ENCODE measurements around the gene PPARGC1A. TPM values are rescaled to one million over a fixed set of nuclear protein-coding genes. Genes with fewer than 3 reads are reported as not detected.

Gene PPARGC1A, protein sequence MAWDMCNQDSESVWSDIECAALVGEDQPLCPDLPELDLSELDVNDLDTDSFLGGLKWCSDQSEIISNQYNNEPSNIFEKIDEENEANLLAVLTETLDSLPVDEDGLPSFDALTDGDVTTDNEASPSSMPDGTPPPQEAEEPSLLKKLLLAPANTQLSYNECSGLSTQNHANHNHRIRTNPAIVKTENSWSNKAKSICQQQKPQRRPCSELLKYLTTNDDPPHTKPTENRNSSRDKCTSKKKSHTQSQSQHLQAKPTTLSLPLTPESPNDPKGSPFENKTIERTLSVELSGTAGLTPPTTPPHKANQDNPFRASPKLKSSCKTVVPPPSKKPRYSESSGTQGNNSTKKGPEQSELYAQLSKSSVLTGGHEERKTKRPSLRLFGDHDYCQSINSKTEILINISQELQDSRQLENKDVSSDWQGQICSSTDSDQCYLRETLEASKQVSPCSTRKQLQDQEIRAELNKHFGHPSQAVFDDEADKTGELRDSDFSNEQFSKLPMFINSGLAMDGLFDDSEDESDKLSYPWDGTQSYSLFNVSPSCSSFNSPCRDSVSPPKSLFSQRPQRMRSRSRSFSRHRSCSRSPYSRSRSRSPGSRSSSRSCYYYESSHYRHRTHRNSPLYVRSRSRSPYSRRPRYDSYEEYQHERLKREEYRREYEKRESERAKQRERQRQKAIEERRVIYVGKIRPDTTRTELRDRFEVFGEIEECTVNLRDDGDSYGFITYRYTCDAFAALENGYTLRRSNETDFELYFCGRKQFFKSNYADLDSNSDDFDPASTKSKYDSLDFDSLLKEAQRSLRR
- total RNA-seq (not detected), polyA plus RNA-seq (not detected), total RNA-seq (0 to 0.35 (median 0) reads per million in 6 experiments)

- Mint-ChIP-seq H3K4me3 (peak within 1 kb of the TSS; percentile 25 to 81 (median 62)), H3K27me3 (peaks cover 9 to 34% (median 21%) of the 10 kb centered on the region in 5 donors), H3K9me3 (peaks cover 0 to 3% (median 0%) of the 10 kb centered on the region in 9 donors), H3K36me3 (no peaks in the 10 kb centered on the region), H3K4me1 (peaks cover 10 to 29% (median 20%) of the 10 kb centered on the region in 4 donors), H3K27ac (peak within 1 kb of the TSS in 3 of 10 donors; percentile 29 to 82 (median 30))
- DNase-seq (peak in 2 of 10 donors; percentile 6 to 9), ATAC-seq (peak in 1 of 2 donors; percentile 71)
- POLR2A ChIA-PET: interaction anchor here (0.6 kb wide), 1 partner anchor 12 kb away, joined by 3 read pairs; no protein-coding TSS in a partner anchor
Observed at GRCh38 chr4:23889814-23890341, at the start of gene PPARGC1A. Gene PPARGC1A (minus strand): TSS chr4:23890047. CDS start chr4:23889957, 90 bp downstream.

DNA sequence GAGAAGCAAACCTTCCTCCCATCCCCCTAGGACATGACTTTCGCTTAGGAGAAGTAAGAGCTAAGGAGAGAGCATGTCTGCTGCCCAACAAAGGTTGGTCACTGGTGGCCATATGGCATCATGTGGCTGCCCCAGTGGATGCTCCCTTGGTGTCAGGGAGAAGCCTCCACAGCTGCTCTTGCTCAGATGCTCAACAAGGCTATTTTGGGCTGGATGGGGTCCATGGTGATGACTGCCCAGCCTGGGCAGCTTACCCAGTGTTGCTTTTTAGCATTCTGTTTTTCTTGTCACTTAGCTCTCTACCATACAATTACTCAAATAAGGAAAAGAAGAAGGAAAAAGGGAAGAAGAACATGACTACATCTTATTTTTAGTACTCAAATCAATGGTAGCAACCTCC lies 48.9 kb upstream of the PPARGC1A start:
- no peak for DNase-seq
- Mint-ChIP-seq H3K4me1 (no peaks in the 10 kb centered on the region), H3K27me3 (peaks cover 0 to 2% (median 0%) of the 10 kb centered on the region in 5 donors), H3K27ac (no peak overlapping the region), H3K9me3 (peaks cover 0 to 14% (median 0%) of the 10 kb centered on the region in 9 donors), H3K36me3 (no peaks in the 10 kb centered on the region), H3K4me3 (no peak overlapping the region)
- ATAC-seq: no peak
- POLR2A ChIA-PET: no interaction called here

DNA sequence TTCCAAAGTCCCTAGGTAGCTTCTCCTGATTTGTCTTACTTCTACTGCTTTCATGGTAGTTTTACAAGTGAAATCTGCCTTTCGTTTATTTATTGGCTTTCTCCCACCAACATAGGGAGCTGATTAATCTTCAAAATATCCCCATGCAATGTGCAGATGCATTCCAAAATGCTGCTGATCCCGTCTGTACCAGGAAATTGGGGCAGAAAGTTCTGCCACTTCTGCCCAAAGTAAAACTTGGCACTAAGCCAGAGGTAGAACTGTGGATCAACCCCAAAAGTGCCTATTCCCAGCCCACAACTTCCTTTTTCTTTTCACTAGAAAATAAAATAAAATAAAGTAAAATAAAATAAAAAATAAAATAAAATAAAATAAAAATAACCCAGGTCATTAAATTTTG lies 47.3 kb upstream of the PPARGC1A start:
- H3K4me3 Mint-ChIP-seq: no peak overlapping the region

GRCh38 chr4:23934915-23935314 lies 45.1 kb upstream of the PPARGC1A start:
- H3K27me3 Mint-ChIP-seq: no peaks in the 10 kb centered on the region
- no peak overlapping the region for H3K27ac Mint-ChIP-seq
- H3K36me3 Mint-ChIP-seq: no peaks in the 10 kb centered on the region
- H3K4me3 Mint-ChIP-seq: no peak overlapping the region
- DNase-seq (no peak), ATAC-seq (no peak)
- H3K4me1 Mint-ChIP-seq: no peaks in the 10 kb centered on the region
- POLR2A ChIA-PET: no interaction called here
- H3K9me3 Mint-ChIP-seq: peaks cover 0 to 14% (median 3%) of the 10 kb centered on the region in 9 donors

More for the DNA sequence above, 47.3 kb upstream of the PPARGC1A start:
- ATAC-seq (no peak), DNase-seq (no peak)
- no peaks in the 10 kb centered on the region for H3K4me1 Mint-ChIP-seq
- POLR2A ChIA-PET: no interaction called here
- H3K36me3 Mint-ChIP-seq: no peaks in the 10 kb centered on the region
- H3K9me3 Mint-ChIP-seq: peaks cover 0 to 14% (median 2%) of the 10 kb centered on the region in 9 donors
- H3K27me3 Mint-ChIP-seq: no peaks in the 10 kb centered on the region
- H3K27ac Mint-ChIP-seq: no peak overlapping the region

- peaks cover 0 to 14% (median 3%) of the 10 kb centered on the region in 9 donors for H3K9me3 Mint-ChIP-seq
- H3K4me1 Mint-ChIP-seq: no peaks in the 10 kb centered on the region
- no peaks in the 10 kb centered on the region for H3K36me3 Mint-ChIP-seq
- DNase-seq: no peak
- no peaks in the 10 kb centered on the region for H3K27me3 Mint-ChIP-seq
- ATAC-seq: no peak
- POLR2A ChIA-PET: no interaction called here
- H3K4me3 Mint-ChIP-seq: no peak overlapping the region
- no peak overlapping the region for H3K27ac Mint-ChIP-seq
Observed at GRCh38 chr4:23934223-23934622, 44.4 kb upstream of the PPARGC1A start.

- ATAC-seq (no peak), DNase-seq (no peak)
- Mint-ChIP-seq H3K27me3 (no peaks in the 10 kb centered on the region), H3K27ac (no peak overlapping the region), H3K9me3 (peaks cover 0 to 8% (median 2%) of the 10 kb centered on the region in 9 donors), H3K36me3 (no peaks in the 10 kb centered on the region), H3K4me3 (no peak overlapping the region), H3K4me1 (no peaks in the 10 kb centered on the region)
- POLR2A ChIA-PET: no interaction called here
Observed at GRCh38 chr4:23932901-23933308, 43.1 kb upstream of the PPARGC1A start.

DNA sequence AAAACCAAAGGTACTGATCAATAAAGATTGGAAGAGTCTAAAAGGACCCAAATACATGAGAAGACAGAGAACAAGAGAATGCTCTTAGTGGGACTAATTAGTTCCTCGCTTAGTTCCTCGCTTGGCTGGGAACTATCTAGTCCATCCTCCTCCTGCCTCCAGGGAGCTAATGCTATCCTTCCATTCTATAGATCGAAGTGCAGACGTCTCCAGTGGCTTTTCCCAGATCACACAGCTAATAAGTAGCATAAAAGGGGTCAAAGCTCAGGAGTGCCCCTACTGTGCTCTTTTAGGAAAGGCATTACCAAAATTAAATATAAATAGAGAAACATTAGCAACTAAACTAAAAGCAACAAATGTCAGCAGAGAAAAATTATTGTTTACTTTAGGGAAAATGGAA lies 42.3 kb upstream of the PPARGC1A start:
- H3K36me3 Mint-ChIP-seq: no peaks in the 10 kb centered on the region
- peaks cover 0 to 8% (median 0%) of the 10 kb centered on the region in 9 donors for H3K9me3 Mint-ChIP-seq
- ATAC-seq: no peak
- no peak overlapping the region for H3K27ac Mint-ChIP-seq
- DNase-seq: no peak
- H3K4me3 Mint-ChIP-seq: no peak overlapping the region
- no peaks in the 10 kb centered on the region for H3K27me3 Mint-ChIP-seq
- H3K4me1 Mint-ChIP-seq: no peaks in the 10 kb centered on the region
- POLR2A ChIA-PET: no interaction called here

GRCh38 chr4:23931489-23931830 lies 41.6 kb upstream of the PPARGC1A start:
- DNase-seq (no peak), ATAC-seq (no peak)
- H3K27me3 Mint-ChIP-seq: peaks cover 0 to 6% (median 2%) of the 10 kb centered on the region in 5 donors
- H3K9me3 Mint-ChIP-seq: peaks cover 0 to 10% (median 4%) of the 10 kb centered on the region in 9 donors
- no peak overlapping the region for H3K27ac Mint-ChIP-seq
- POLR2A ChIA-PET: no interaction called here
- no peaks in the 10 kb centered on the region for H3K36me3 Mint-ChIP-seq
- H3K4me3 Mint-ChIP-seq: no peak overlapping the region
- H3K4me1 Mint-ChIP-seq: no peaks in the 10 kb centered on the region

- H3K36me3 Mint-ChIP-seq: no peaks in the 10 kb centered on the region
- ATAC-seq: no peak
- no peak overlapping the region for H3K27ac Mint-ChIP-seq
- H3K4me1 Mint-ChIP-seq: no peaks in the 10 kb centered on the region
- DNase-seq: no peak
- peaks cover 0 to 11% (median 6%) of the 10 kb centered on the region in 9 donors for H3K9me3 Mint-ChIP-seq
- POLR2A ChIA-PET: no interaction called here
- peaks cover 0 to 10% (median 6%) of the 10 kb centered on the region in 5 donors for H3K27me3 Mint-ChIP-seq
- H3K4me3 Mint-ChIP-seq: no peak overlapping the region
Observed at GRCh38 chr4:23930750-23931488, 41.1 kb upstream of the PPARGC1A start.

DNA sequence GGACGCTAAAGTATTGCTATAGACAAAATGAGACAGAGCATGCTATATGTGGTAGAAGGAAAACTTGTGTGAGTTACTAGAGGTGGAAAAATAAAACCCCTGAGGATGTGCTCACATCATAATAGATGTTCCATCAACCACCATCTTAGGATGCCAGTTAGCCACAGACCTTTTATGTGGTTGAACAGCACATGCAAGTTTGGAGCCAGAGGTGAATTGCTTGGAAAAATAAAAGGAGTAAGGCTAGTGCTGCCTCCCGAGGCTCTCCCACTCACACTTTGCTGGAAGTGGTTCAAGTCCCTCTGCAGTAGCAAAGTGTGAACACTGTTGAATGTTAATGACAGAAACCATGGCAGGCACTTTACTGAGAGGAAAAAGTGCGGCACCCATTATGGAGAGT lies 39.4 kb upstream of the PPARGC1A start:
- Mint-ChIP-seq H3K27ac (no peak overlapping the region), H3K9me3 (peaks cover 0 to 12% (median 7%) of the 10 kb centered on the region in 9 donors), H3K36me3 (no peaks in the 10 kb centered on the region)

GRCh38 chr4:23924556-23924955 lies 34.7 kb upstream of the PPARGC1A start:
- peaks cover 0 to 12% (median 4%) of the 10 kb centered on the region in 9 donors for H3K9me3 Mint-ChIP-seq
- no peak for DNase-seq
- H3K36me3 Mint-ChIP-seq: no peaks in the 10 kb centered on the region
- H3K27ac Mint-ChIP-seq: no peak overlapping the region
- POLR2A ChIA-PET: no interaction called here
- H3K4me3 Mint-ChIP-seq: no peak overlapping the region
- H3K4me1 Mint-ChIP-seq: no peaks in the 10 kb centered on the region
- H3K27me3 Mint-ChIP-seq: peaks cover 0 to 10% (median 6%) of the 10 kb centered on the region in 5 donors
- ATAC-seq: no peak

More for the DNA sequence above, 39.4 kb upstream of the PPARGC1A start:
- Mint-ChIP-seq H3K4me3 (no peak overlapping the region), H3K27me3 (peaks cover 0 to 10% (median 6%) of the 10 kb centered on the region in 5 donors), H3K4me1 (no peaks in the 10 kb centered on the region)
- POLR2A ChIA-PET: no interaction called here
- ATAC-seq (no peak), DNase-seq (no peak)

DNA sequence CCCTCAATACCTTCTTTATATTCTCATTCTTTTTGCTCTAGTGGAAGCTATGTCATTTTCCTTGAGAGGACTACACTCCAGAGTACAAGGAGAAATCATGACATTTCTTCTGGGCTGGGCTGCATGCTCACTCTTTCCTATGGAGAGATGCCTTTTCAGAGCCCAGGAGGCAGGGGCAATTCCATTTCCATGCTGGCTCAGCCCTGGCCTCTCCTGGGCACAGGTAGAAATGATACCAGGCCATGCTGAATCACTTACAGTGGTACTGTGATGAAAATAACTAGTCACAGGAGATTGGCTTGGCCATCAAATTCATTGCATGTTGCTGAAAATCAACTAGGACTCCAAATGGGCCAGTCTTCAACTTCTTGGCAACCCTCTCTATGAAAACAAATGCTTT lies 34.0 kb upstream of the PPARGC1A start:
- no peak for ATAC-seq
- Mint-ChIP-seq H3K4me1 (no peaks in the 10 kb centered on the region), H3K4me3 (no peak overlapping the region)

More for the DNA sequence above, 34.0 kb upstream of the PPARGC1A start:
- Mint-ChIP-seq H3K36me3 (no peaks in the 10 kb centered on the region), H3K27ac (no peak overlapping the region), H3K9me3 (peaks cover 0 to 12% (median 4%) of the 10 kb centered on the region in 9 donors), H3K27me3 (peaks cover 0 to 10% (median 6%) of the 10 kb centered on the region in 5 donors)
- POLR2A ChIA-PET: no interaction called here
- no peak for DNase-seq
